Measurements from ENCODE around the gene SCUBE3. TPM values are rescaled to one million over a fixed set of nuclear protein-coding genes. Genes with fewer than 3 reads are reported as not detected.

SCUBE3 gene
- total and polyA plus RNA-seq, 2 of the 13 experiments (the other 11 are each of a cell fraction or from before 2014, with no cell fraction given), result not detected

DNA sequence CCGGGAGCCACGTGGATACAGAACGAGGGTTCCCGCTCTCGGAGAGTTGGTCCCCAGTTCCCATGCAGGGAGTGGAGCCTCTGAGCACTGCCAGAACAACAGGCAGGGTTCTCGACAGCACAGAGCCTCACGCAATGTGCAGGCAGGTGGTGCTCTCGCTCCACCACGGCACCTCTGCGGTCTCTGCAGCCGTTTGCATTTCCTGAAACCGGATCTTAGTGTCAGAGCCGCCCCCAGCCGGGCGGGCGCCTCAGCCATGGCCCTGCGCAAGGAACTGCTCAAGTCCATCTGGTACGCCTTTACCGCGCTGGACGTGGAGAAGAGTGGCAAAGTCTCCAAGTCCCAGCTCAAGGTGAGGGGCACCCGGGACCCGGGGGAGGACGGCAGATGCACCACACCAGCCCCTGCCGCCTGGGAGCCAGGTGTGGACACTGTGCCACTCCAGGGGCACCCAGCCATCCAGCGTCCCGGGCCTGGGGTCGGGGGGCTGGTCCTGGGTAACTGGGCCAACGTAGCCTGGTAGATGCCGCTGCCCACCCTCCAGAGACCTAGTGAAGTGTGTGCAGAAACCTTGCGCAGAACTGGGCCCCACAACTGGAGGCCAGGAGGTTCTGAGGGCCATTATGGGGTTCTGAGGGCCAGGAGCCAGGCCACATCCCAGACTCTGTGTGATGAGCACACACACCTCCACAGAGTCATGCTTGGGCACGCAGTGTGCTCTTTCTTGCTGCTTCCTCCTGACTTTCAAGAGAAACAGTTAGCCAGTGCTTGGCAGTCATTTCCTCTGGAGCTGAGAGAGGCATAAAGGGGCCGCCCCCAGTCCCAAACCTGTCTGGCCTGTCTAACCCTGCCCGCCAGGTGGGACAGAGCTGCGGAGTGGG is 84.1 kb downstream of the SCUBE3 start, which contains the start of gene DEF6 (continued):
- TF ChIP-seq, protein P1, sequence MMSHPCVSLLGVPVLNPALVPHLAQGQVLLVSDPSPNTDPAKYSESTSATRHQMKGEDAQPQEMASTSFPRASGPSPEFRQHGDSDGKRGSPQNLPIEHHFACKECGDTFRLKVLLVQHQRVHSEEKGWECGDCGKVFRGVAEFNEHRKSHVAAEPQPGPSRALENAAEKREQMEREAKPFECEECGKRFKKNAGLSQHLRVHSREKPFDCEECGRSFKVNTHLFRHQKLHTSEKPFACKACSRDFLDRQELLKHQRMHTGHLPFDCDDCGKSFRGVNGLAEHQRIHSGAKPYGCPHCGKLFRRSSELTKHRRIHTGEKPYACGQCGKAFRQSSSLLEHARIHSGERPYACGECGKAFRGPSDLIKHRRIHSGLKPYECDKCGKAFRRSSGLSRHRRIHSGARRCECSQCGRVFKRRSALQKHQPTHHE (CRISPR knock-in tag; IDR thresholded peaks at IDR 0.05; ENCODE audit: borderline replicate concordance), result 0 out of 2 replicates have a peak, but pooled peaks have one; percentile 65
- TF ChIP-seq NFKB2 (CRISPR knock-in tag; IDR thresholded peaks at IDR 0.05; ENCODE audit: borderline replicate concordance) (peak; percentile 93; the same call in 1 of the 2 replicates), HBP1 (CRISPR knock-in tag; IDR thresholded peaks at IDR 0.05; ENCODE audit: low read depth) (peak; percentile 85), ZNF598 (CRISPR knock-in tag; IDR thresholded peaks at IDR 0.05; ENCODE audit: borderline replicate concordance) (peak; percentile 93), MAFF (IDR thresholded peaks at IDR 0.05; ENCODE audit: low read depth, low read length) (peak; percentile 37; the same call in 1 of the 2 replicates), FIP1L1 (IDR thresholded peaks at IDR 0.05; ENCODE audit: borderline replicate concordance, insufficient read depth, low read depth, low read length) (0 out of 2 replicates have a peak, but pooled peaks have one; percentile 51), NBN (conservative IDR thresholded peaks at IDR 0.05) (no peak), KAT2B (IDR thresholded peaks at IDR 0.05; ENCODE audit: borderline replicate concordance, low read depth, low read length) (no peak), ZNF451 (CRISPR knock-in tag; IDR thresholded peaks at IDR 0.05) (peak; percentile 60; the same call in 1 of the 2 replicates), CENPBD1 (CRISPR knock-in tag; IDR thresholded peaks at IDR 0.05; ENCODE audit: borderline replicate concordance, low read depth) (no peak), STAT5B (CRISPR knock-in tag; IDR thresholded peaks at IDR 0.05) (no peak), ZNF143 (CRISPR knock-in tag; IDR thresholded peaks at IDR 0.05) (0 out of 2 replicates have a peak, but pooled peaks have one; percentile 45), TBX2 (CRISPR knock-in tag; IDR thresholded peaks at IDR 0.05; ENCODE audit: borderline replicate concordance) (peak; percentile 87), ZNF20 (CRISPR knock-in tag; IDR thresholded peaks at IDR 0.05) (no peak), ISL2 (CRISPR knock-in tag; IDR thresholded peaks at IDR 0.05) (peak; percentile 76), EEA1 (CRISPR knock-in tag; IDR thresholded peaks at IDR 0.05; ENCODE audit: borderline replicate concordance) (no peak), CENPX (CRISPR knock-in tag; IDR thresholded peaks at IDR 0.05) (no peak)
- TF ChIP-seq, protein P2, sequence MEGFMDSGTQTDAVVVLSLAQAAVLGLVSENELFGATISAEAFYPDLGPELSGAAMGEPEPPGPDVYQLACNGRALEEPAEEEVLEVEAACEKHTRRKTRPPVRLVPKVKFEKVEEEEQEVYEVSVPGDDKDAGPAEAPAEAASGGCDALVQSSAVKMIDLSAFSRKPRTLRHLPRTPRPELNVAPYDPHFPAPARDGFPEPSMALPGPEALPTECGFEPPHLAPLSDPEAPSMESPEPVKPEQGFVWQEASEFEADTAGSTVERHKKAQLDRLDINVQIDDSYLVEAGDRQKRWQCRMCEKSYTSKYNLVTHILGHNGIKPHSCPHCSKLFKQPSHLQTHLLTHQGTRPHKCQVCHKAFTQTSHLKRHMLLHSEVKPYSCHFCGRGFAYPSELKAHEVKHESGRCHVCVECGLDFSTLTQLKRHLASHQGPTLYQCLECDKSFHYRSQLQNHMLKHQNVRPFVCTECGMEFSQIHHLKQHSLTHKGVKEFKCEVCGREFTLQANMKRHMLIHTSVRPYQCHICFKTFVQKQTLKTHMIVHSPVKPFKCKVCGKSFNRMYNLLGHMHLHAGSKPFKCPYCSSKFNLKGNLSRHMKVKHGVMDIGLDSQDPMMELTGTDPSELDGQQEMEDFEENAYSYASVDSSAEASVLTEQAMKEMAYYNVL (CRISPR knock-in tag; IDR thresholded peaks at IDR 0.05; ENCODE audit: borderline replicate concordance), result peak; percentile 86; the same call in 1 of the 2 replicates
- TF ChIP-seq, protein P3, sequence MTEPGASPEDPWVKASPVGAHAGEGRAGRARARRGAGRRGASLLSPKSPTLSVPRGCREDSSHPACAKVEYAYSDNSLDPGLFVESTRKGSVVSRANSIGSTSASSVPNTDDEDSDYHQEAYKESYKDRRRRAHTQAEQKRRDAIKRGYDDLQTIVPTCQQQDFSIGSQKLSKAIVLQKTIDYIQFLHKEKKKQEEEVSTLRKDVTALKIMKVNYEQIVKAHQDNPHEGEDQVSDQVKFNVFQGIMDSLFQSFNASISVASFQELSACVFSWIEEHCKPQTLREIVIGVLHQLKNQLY (CRISPR knock-in tag; IDR thresholded peaks at IDR 0.05), result no peak
- TF ChIP-seq, protein P4, sequence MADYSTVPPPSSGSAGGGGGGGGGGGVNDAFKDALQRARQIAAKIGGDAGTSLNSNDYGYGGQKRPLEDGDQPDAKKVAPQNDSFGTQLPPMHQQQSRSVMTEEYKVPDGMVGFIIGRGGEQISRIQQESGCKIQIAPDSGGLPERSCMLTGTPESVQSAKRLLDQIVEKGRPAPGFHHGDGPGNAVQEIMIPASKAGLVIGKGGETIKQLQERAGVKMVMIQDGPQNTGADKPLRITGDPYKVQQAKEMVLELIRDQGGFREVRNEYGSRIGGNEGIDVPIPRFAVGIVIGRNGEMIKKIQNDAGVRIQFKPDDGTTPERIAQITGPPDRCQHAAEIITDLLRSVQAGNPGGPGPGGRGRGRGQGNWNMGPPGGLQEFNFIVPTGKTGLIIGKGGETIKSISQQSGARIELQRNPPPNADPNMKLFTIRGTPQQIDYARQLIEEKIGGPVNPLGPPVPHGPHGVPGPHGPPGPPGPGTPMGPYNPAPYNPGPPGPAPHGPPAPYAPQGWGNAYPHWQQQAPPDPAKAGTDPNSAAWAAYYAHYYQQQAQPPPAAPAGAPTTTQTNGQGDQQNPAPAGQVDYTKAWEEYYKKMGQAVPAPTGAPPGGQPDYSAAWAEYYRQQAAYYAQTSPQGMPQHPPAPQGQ (CRISPR knock-in tag; IDR thresholded peaks at IDR 0.05; ENCODE audit: borderline replicate concordance), result no peak
